Transverse colon (tissue), 4 donors: ENCODE data around the gene SCAMP4. TPM values are rescaled to one million over a fixed set of nuclear protein-coding genes. Genes with fewer than 3 reads are reported as not detected.

Experiments
- DNase-seq: peaks from one replicate; pipeline ENCODE4 v3.0.0-alpha.2; 2019
- H3K27ac ChIP-seq, 4 donors: fragments of 200-600 bp; sonication (generic); 2 replicates each; pipeline ENCODE4 v1.5.1; 2016 to 2018; ENCODE audit warnings: inconsistent platforms in 4 of 4
- H3K27me3 ChIP-seq: fragments of 200-600 bp; sonication (generic); 2 replicates; pipeline ENCODE4 v1.5.1; 2017; ENCODE audit warnings: inconsistent platforms
- H3K36me3 ChIP-seq, 4 donors: fragments of 200-600 bp; sonication (generic); 2 replicates each; pipeline ENCODE4 v1.5.1; 2017 to 2019; ENCODE audit warnings: inconsistent platforms in 4 of 4
- H3K4me1 ChIP-seq, 4 donors: fragments of 200-600 bp; sonication (generic); 2 replicates each; pipeline ENCODE4 v1.5.1; 2017 to 2020; ENCODE audit warnings: inconsistent platforms in 4 of 4
- H3K4me3 ChIP-seq, 4 donors: fragments of 200-600 bp; sonication (generic); 1 replicate in 1 of 4; 2 replicates in 3 of 4; pipeline versions ENCODE4 v1.5.1 to v1.6.1; 2017 to 2019; ENCODE audit warnings: inconsistent platforms in 4 of 4
- H3K9me3 ChIP-seq, 2 donors: fragments of 200-600 bp; sonication (generic); 2 replicates each; pipeline ENCODE4 v1.5.1; 2017 to 2019; ENCODE audit warnings: inconsistent platforms in 2 of 2
- CTCF ChIP-seq, 5 experiments: fragments of 200-600 bp in 3 of 5; fragments of 450-650 bp in 2 of 5; sonication (generic) in 3 of 5; IDR thresholded peaks; 1 replicate in 2 of 5; 2 replicates in 3 of 5; pipeline ENCODE4 v1.5.1; 2016 to 2017; ENCODE audit warnings: antibody characterized with exemption in 5 of 5, inconsistent platforms in 3 of 5, mild to moderate bottlenecking in 2 of 5, moderate library complexity in 1 of 5
- EP300 ChIP-seq: sonication (generic); formaldehyde crosslinking; IDR thresholded peaks from one replicate; pipeline ENCODE4 v1.6.1; 2017; ENCODE audit warnings: antibody characterized with exemption, low read depth
- POLR2A ChIP-seq: fragments of 450-650 bp; IDR thresholded peaks from one replicate; pipeline ENCODE4 v1.6.1; 2016; ENCODE audit warnings: antibody characterized with exemption, mild to moderate bottlenecking, moderate library complexity
- POLR2AphosphoS5 ChIP-seq, 3 donors: sonication (generic); formaldehyde crosslinking; IDR thresholded peaks; one replicate each; pipeline ENCODE4 v1.6.1; 2016; ENCODE audit warnings: antibody characterized with exemption in 3 of 3
- WGBS, 2 donors: methylation state at CpG; one replicate each; pipeline ENCODE4 v1.1.5; 2018; ENCODE audit warnings: low coverage in 1 of 2; 5-methylcytosine and 5-hydroxymethylcytosine counted together
- in situ Hi-C, 4 donors: fragments of 200-750 bp; cut with MboI; loops; one replicate each; pipeline versions ENCODE4 v1.15.0 to v1.15.1; 2017; ENCODE audit warnings: low sequenced_read_pairs in 3 of 4, low pct_ligation_motif_present in 1 of 4, low pct_unique_long_range_greater_than_20kb in 1 of 4
- intact Hi-C: fragments of 100-400 bp; cut with DNase I; formaldehyde crosslinking; loops from one replicate; pipeline ENCODE4 v1.15.1; 2023; ENCODE audit warnings: low total_unique reads
- total RNA-seq, 4 donors: library from RNA; depleted of rRNA; stranded (reverse); fragments of >200 nt; gene quantifications; one replicate each; pipeline ENCODE4 v1.1.0, GENCODE V29; 2016

The SCAMP4 gene
- total RNA-seq, 4 donors from 2014 or later = 25.1 to 119 (median 86.6) TPM

- Histone ChIP-seq H3K9me3 (no peaks in the 10 kb centered on the region), H3K4me1 (peaks cover 0 to 5% (median 0%) of the 10 kb centered on the region in 4 donors), H3K27ac (no peak overlapping the region), H3K27me3 (no peaks in the 10 kb centered on the region), H3K4me3 (no peak overlapping the region), H3K36me3 (no peaks in the 10 kb centered on the region)
- WGBS, 2 donors = 89% methylated on average over 32 of the region's 32 CpGs; no CpG with 5 or more reads in 1 of the 2 donors
- TF ChIP-seq EP300 = no peak
- TF ChIP-seq CTCF (IDR thresholded peaks at IDR 0.05) = no peak
- TF ChIP-seq POLR2A = no peak
- TF ChIP-seq POLR2AphosphoS5 (IDR thresholded peaks at IDR 0.05) = no peak
- intact Hi-C loops = no loop called here
- in situ Hi-C loops = no loop called here
- no peak for DNase-seq
Observed at GRCh38 chr19:1953441-1954094, 48.4 kb downstream of the SCAMP4 start.

GRCh38 chr19:1954532-1954933 lies 49.3 kb downstream of the SCAMP4 start:
- intact Hi-C loops = no loop called here
- Histone ChIP-seq H3K36me3 (no peaks in the 10 kb centered on the region), H3K4me1 (peaks cover 0 to 5% (median 0%) of the 10 kb centered on the region in 4 donors), H3K27me3 (no peaks in the 10 kb centered on the region), H3K4me3 (no peak overlapping the region), H3K9me3 (no peaks in the 10 kb centered on the region), H3K27ac (no peak overlapping the region)
- WGBS, 2 donors = 94% methylated on average over 15 of the region's 15 CpGs; no CpG with 5 or more reads in 1 of the 2 donors
- no peak for TF ChIP-seq EP300
- TF ChIP-seq CTCF (IDR thresholded peaks at IDR 0.05) = no peak
- TF ChIP-seq POLR2AphosphoS5 (IDR thresholded peaks at IDR 0.05) = no peak
- TF ChIP-seq POLR2A = no peak
- DNase-seq = no peak
- in situ Hi-C loops = no loop called here

GRCh38 chr19:1955171-1956121 lies 50.2 kb downstream of the SCAMP4 start:
- Histone ChIP-seq H3K27ac (no peak overlapping the region), H3K27me3 (no peaks in the 10 kb centered on the region), H3K9me3 (no peaks in the 10 kb centered on the region), H3K4me1 (peaks cover 0 to 5% (median 0%) of the 10 kb centered on the region in 4 donors), H3K4me3 (no peak overlapping the region), H3K36me3 (no peaks in the 10 kb centered on the region)
- TF ChIP-seq CTCF (IDR thresholded peaks at IDR 0.05) (no peak), POLR2A (no peak), EP300 (no peak), POLR2AphosphoS5 (IDR thresholded peaks at IDR 0.05) (no peak)
- intact Hi-C loops (no loop called here), in situ Hi-C loops (no loop called here)
- WGBS, 2 donors = 79% methylated on average over 39 of the region's 51 CpGs; no CpG with 5 or more reads in 1 of the 2 donors
- no peak for DNase-seq

GRCh38 chr19:1956122-1956494 lies 50.9 kb downstream of the SCAMP4 start:
- H3K27ac ChIP-seq = no peak overlapping the region
- H3K36me3 ChIP-seq = no peaks in the 10 kb centered on the region
- 88% methylated on average over 12 of the region's 12 CpGs; no CpG with 5 or more reads in 1 of the 2 donors for WGBS, 2 donors
- DNase-seq = no peak
- H3K4me3 ChIP-seq = no peak overlapping the region
- H3K4me1 ChIP-seq = peaks cover 0 to 5% (median 0%) of the 10 kb centered on the region in 4 donors
- intact Hi-C loops = no loop called here
- no peaks in the 10 kb centered on the region for H3K9me3 ChIP-seq
- H3K27me3 ChIP-seq = no peaks in the 10 kb centered on the region
- in situ Hi-C loops = no loop called here
- TF ChIP-seq POLR2A (no peak), EP300 (no peak), CTCF (IDR thresholded peaks at IDR 0.05) (no peak), POLR2AphosphoS5 (IDR thresholded peaks at IDR 0.05) (no peak)
